ENCODE measurements around the gene KAZN.

The KAZN gene

GRCh38 chr1:14725695-14726094 is 127.2 kb downstream of the KAZN start:
- Histone ChIP-seq H3K27ac (ENCODE audit: low read depth, low read length) (no peak overlapping the region), H3K4ac (ENCODE audit: low read depth, low read length) (no peak overlapping the region), H2AK5ac (ENCODE audit: low read length) (no peak overlapping the region), H3K9ac (ENCODE audit: low read length) (no peak overlapping the region), H4K12ac (ENCODE audit: low read depth, low read length) (no peak overlapping the region), H3K79me1 (ENCODE audit: low read length) (no peaks in the 10 kb centered on the region), H3K4me2 (ENCODE audit: low read length) (no peak overlapping the region), H4K91ac (ENCODE audit: low read depth, low read length) (no peak overlapping the region), H2BK120ac (ENCODE audit: insufficient read depth, low read length, poor library complexity) (no peak overlapping the region), H3K27me3 (ENCODE audit: insufficient read depth, low read length) (no peaks in the 10 kb centered on the region), H3K14ac (ENCODE audit: low read length) (no peak overlapping the region), H3K9me3 (ENCODE audit: insufficient read depth, low read depth, low read length) (no peaks in the 10 kb centered on the region), H4K8ac (ENCODE audit: low read depth, low read length) (no peak overlapping the region), H3K18ac (ENCODE audit: low read length) (no peak overlapping the region), H2BK5ac (ENCODE audit: low read depth, low read length, poor library complexity) (no peak overlapping the region), H2BK12ac (ENCODE audit: low read length) (no peak overlapping the region), H3K4me1 (ENCODE audit: control insufficient read depth in 1 of 2, insufficient read depth in 2 of 2, low read length in 2 of 2) (no peaks in the 10 kb centered on the region), H3K36me3 (ENCODE audit: control insufficient read depth in 1 of 2, insufficient read depth in 2 of 2, low read length in 2 of 2) (no peaks in the 10 kb centered on the region), H2AFZ (ENCODE audit: insufficient read depth, low read length, poor library complexity) (no peak overlapping the region), H3K23ac (ENCODE audit: low read length) (no peak overlapping the region), H3K4me3 (ENCODE audit: low read depth, low read length) (no peak overlapping the region), H3K79me2 (ENCODE audit: control insufficient read depth, insufficient read depth, low read length, poor library complexity) (no peaks in the 10 kb centered on the region)
- no CpG with 5 or more reads among the region's 2 CpGs for WGBS (ENCODE audit: extremely low coverage, insufficient coverage, insufficient read length)
- no peak for DNase-seq

- no peak overlapping the region for H2AK5ac ChIP-seq (ENCODE audit: low read length)
- H3K14ac ChIP-seq (ENCODE audit: low read length): no peak overlapping the region
- no peak overlapping the region for H3K4me2 ChIP-seq (ENCODE audit: low read length)
- DNase-seq: no peak
- no peak overlapping the region for H4K91ac ChIP-seq (ENCODE audit: low read depth, low read length)
- no peaks in the 10 kb centered on the region for H3K79me2 ChIP-seq (ENCODE audit: control insufficient read depth, insufficient read depth, low read length, poor library complexity)
- peaks cover 1 to 2% of the 10 kb centered on the region in 2 experiments for H3K4me1 ChIP-seq (ENCODE audit: control insufficient read depth in 1 of 2, insufficient read depth in 2 of 2, low read length in 2 of 2)
- no peak overlapping the region for H3K27ac ChIP-seq (ENCODE audit: low read depth, low read length)
- no peak overlapping the region for H4K8ac ChIP-seq (ENCODE audit: low read depth, low read length)
- no peak overlapping the region for H2BK120ac ChIP-seq (ENCODE audit: insufficient read depth, low read length, poor library complexity)
- H3K18ac ChIP-seq (ENCODE audit: low read length): no peak overlapping the region
- H3K23ac ChIP-seq (ENCODE audit: low read length): no peak overlapping the region
- no peak overlapping the region for H2AFZ ChIP-seq (ENCODE audit: insufficient read depth, low read length, poor library complexity)
- no CpG with 5 or more reads among the region's 6 CpGs for WGBS (ENCODE audit: extremely low coverage, insufficient coverage, insufficient read length)
- no peak overlapping the region for H3K4me3 ChIP-seq (ENCODE audit: low read depth, low read length)
- H3K79me1 ChIP-seq (ENCODE audit: low read length): no peaks in the 10 kb centered on the region
- no peak overlapping the region for H3K4ac ChIP-seq (ENCODE audit: low read depth, low read length)
- H3K27me3 ChIP-seq (ENCODE audit: insufficient read depth, low read length): no peaks in the 10 kb centered on the region
- no peak overlapping the region for H3K9ac ChIP-seq (ENCODE audit: low read length)
- H3K36me3 ChIP-seq (ENCODE audit: control insufficient read depth in 1 of 2, insufficient read depth in 2 of 2, low read length in 2 of 2): no peaks in the 10 kb centered on the region
- no peak overlapping the region for H2BK12ac ChIP-seq (ENCODE audit: low read length)
- H4K12ac ChIP-seq (ENCODE audit: low read depth, low read length): no peak overlapping the region
- no peaks in the 10 kb centered on the region for H3K9me3 ChIP-seq (ENCODE audit: insufficient read depth, low read depth, low read length)
- no peak overlapping the region for H2BK5ac ChIP-seq (ENCODE audit: low read depth, low read length, poor library complexity)
Measured at GRCh38 chr1:14726606-14727005, 128.1 kb downstream of the KAZN start.

GRCh38 chr1:14728516-14728915 is 130.0 kb downstream of the KAZN start:
- Histone ChIP-seq H3K79me2 (ENCODE audit: control insufficient read depth, insufficient read depth, low read length, poor library complexity) (no peaks in the 10 kb centered on the region), H4K12ac (ENCODE audit: low read depth, low read length) (no peak overlapping the region), H3K27me3 (ENCODE audit: insufficient read depth, low read length) (no peaks in the 10 kb centered on the region), H3K4ac (ENCODE audit: low read depth, low read length) (no peak overlapping the region), H2AFZ (ENCODE audit: insufficient read depth, low read length, poor library complexity) (no peak overlapping the region), H3K4me2 (ENCODE audit: low read length) (no peak overlapping the region), H3K23ac (ENCODE audit: low read length) (no peak overlapping the region), H3K36me3 (ENCODE audit: control insufficient read depth in 1 of 2, insufficient read depth in 2 of 2, low read length in 2 of 2) (no peaks in the 10 kb centered on the region), H3K18ac (ENCODE audit: low read length) (no peak overlapping the region), H4K91ac (ENCODE audit: low read depth, low read length) (no peak overlapping the region), H2BK120ac (ENCODE audit: insufficient read depth, low read length, poor library complexity) (no peak overlapping the region), H4K8ac (ENCODE audit: low read depth, low read length) (no peak overlapping the region), H2AK5ac (ENCODE audit: low read length) (no peak overlapping the region), H3K9ac (ENCODE audit: low read length) (no peak overlapping the region), H3K79me1 (ENCODE audit: low read length) (peaks cover 4% of the 10 kb centered on the region), H2BK5ac (ENCODE audit: low read depth, low read length, poor library complexity) (no peak overlapping the region), H3K27ac (ENCODE audit: low read depth, low read length) (no peak overlapping the region), H3K4me1 (ENCODE audit: control insufficient read depth in 1 of 2, insufficient read depth in 2 of 2, low read length in 2 of 2) (peaks cover 8 to 17% of the 10 kb centered on the region in 2 experiments), H2BK12ac (ENCODE audit: low read length) (no peak overlapping the region), H3K4me3 (ENCODE audit: low read depth, low read length) (no peak overlapping the region), H3K14ac (ENCODE audit: low read length) (no peak overlapping the region), H3K9me3 (ENCODE audit: insufficient read depth, low read depth, low read length) (no peaks in the 10 kb centered on the region)
- no CpG with 5 or more reads among the region's 7 CpGs for WGBS (ENCODE audit: extremely low coverage, insufficient coverage, insufficient read length)
- no peak for DNase-seq

- Histone ChIP-seq H3K27ac (ENCODE audit: low read depth, low read length) (peak overlapping the region; percentile 80), H3K14ac (ENCODE audit: low read length) (no peak overlapping the region), H3K4me1 (ENCODE audit: control insufficient read depth in 1 of 2, insufficient read depth in 2 of 2, low read length in 2 of 2) (peaks cover 15 to 24% of the 10 kb centered on the region in 2 experiments), H4K8ac (ENCODE audit: low read depth, low read length) (no peak overlapping the region), H4K12ac (ENCODE audit: low read depth, low read length) (no peak overlapping the region), H3K79me2 (ENCODE audit: control insufficient read depth, insufficient read depth, low read length, poor library complexity) (peaks cover 2% of the 10 kb centered on the region), H3K4ac (ENCODE audit: low read depth, low read length) (no peak overlapping the region), H3K27me3 (ENCODE audit: insufficient read depth, low read length) (no peaks in the 10 kb centered on the region), H3K18ac (ENCODE audit: low read length) (no peak overlapping the region), H3K23ac (ENCODE audit: low read length) (no peak overlapping the region), H2AFZ (ENCODE audit: insufficient read depth, low read length, poor library complexity) (no peak overlapping the region), H3K4me2 (ENCODE audit: low read length) (peak overlapping the region; percentile 47), H4K91ac (ENCODE audit: low read depth, low read length) (no peak overlapping the region), H3K79me1 (ENCODE audit: low read length) (peaks cover 14% of the 10 kb centered on the region), H2BK5ac (ENCODE audit: low read depth, low read length, poor library complexity) (no peak overlapping the region), H2BK12ac (ENCODE audit: low read length) (no peak overlapping the region), H2AK5ac (ENCODE audit: low read length) (no peak overlapping the region), H2BK120ac (ENCODE audit: insufficient read depth, low read length, poor library complexity) (no peak overlapping the region), H3K4me3 (ENCODE audit: low read depth, low read length) (no peak overlapping the region), H3K36me3 (ENCODE audit: control insufficient read depth in 1 of 2, insufficient read depth in 2 of 2, low read length in 2 of 2) (no peaks in the 10 kb centered on the region), H3K9ac (ENCODE audit: low read length) (no peak overlapping the region), H3K9me3 (ENCODE audit: insufficient read depth, low read depth, low read length) (no peaks in the 10 kb centered on the region)
- peak in 1 of 2 donors; percentile 65 for DNase-seq
- WGBS (ENCODE audit: extremely low coverage, insufficient coverage, insufficient read length): no CpG with 5 or more reads among the region's 5 CpGs
Measured at GRCh38 chr1:14732728-14733047, 134.2 kb downstream of the KAZN start.
